Stimulated activated CD4-positive, alpha-beta T cell treated with anti-CD3 and anti-CD28 coated beads, Interleukin-4, amount 100 ng/mL, for 48 hours (primary cell): ENCODE data around the gene HELZ2.

Experiments used
- DNase-seq, 2 donors: peaks; one replicate each; pipeline ENCODE4 v3.0.0-alpha.2; 2020; ENCODE audit warnings: low read depth in 2 of 2

The HELZ2 gene

DNA sequence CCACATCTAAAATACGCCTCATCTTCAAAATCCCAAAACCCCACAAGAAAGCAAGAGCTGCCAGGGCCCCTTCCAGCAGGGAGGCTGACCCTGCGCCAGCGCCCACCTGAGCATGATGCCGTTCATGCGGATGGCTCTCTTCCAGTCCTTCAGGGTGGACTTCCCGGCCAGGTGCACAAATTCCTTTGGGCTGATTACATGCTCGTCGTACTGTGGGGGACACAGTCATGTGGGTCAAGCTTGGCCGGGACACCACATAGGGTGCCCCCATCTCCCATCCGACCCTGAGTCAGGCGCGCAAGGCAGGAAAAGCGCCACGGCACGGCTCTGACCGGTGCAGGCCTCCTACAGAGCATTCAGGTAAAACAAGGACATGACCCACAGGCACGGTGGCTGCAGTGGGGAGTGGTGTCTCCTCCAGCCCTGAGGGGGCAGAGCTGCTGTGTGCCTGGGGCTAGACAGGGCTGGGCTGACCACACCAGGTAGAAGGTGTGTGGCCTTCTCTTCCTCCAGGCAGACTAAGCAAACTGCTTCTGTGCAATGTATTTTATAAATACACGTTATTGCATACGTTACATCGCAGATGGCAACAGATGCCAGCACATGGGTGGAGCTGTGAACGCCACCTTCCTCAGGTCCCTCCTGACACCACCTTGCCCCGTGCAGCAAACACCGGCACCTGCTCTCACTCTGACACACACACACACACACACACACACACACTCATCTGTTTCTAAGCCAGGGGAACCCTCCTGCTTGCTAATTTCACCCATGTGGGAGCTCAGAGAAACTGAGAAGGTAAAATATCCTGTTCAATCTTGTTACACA, 23.8 kb upstream of the HELZ2 start:
- no peak for DNase-seq

DNA sequence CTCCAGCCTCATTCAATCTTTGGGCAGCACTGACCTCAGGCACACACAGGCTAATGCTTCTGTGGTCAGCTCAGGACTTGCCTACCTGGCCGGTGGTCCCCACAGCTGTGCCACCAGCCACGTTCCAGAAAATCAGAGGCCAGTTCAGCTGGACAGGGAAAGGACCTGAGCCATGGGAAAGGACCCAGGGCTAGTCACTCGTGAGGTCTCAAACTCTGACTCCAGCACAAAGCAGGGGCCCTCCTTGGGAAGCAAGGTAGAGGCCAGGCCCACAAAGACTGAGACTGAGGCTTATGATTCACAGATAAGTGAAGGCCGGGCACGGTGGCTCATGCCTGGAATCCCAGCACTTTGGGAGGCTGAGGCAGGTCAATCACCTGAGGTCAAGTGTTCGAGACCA, 22.4 kb upstream of the HELZ2 start:
- no peak for DNase-seq

DNA sequence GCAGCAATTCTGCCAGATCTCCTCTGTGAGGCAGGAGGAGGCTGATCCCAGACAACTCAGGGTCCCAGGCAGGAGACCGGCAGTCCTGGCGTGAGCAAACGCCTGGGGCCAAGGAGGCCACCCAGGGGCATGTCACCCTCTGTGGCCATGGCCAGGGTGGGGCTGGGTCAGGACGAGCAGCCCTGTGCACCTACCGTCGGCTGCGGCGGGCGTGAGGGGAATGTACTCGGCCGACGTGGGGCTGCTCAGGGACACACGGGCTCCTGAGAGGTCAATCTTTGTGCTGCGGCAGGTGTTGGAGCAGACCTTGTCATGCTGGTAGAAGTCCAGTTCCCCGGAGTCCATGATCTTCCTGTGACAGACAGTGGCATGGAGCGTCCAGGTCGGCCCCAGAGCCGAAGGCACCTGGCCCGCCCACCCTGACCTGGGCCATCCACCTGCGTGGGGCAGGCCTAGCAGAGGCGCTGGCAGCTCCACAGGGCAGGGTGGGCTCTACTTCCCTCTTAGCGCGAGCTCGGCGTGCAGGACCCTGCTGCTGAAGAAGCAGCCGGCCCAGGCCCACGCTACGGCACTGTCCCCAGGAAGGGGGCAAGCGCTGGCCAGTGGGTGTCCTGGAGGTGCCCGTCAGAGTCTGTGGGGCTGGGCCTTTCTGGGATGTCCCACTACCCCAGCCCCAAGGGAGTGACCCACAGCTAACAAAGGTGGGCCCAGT, 21.5 kb upstream of the HELZ2 start:
- no peak for DNase-seq

DNA sequence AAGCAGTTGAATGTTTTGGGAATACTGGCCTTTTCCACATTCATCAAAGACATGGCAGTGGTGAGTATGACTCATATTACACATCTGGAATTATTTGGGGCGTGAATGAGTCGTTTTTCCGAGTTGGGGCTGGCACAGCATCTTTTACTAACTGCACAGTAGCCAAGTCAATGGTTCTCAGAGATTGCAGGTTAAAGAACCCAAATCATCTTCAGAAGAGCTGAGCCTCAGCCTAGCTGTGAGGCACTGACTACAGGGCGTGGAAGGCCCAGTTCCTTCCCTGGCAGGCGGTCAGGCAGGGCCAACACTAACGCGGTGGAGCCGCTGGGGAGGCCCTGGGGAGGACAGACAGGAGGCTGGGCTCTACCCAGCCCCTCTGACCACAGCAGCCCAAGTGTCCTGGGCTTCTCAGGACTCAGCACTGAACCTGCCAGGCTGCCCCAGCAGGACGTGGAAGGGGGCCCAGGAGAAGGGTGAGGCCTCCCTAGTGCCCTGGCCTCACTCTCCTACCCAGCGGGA, 20.1 kb upstream of the HELZ2 start:
- DNase-seq, result no peak

DNA sequence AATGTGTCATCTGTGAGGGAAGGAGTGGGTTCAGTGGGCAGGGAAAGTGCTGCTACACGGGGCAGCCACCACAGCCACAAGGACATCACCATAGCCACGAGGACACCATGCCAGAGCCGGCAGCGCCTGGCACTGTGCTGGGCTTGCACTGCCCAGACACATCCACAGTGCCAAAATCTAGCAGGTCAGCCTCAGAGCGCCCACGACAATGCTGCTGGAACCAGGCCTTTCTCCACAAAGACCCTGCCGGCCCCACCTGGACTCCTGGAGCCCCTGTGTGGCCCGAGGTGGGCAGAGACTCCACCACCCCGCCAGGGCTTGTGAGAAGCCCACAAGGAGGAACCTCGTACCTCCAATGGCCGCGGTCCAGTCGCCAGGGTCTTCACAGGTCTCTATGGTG, 18.6 kb upstream of the HELZ2 start:
- DNase-seq, result no peak

DNA sequence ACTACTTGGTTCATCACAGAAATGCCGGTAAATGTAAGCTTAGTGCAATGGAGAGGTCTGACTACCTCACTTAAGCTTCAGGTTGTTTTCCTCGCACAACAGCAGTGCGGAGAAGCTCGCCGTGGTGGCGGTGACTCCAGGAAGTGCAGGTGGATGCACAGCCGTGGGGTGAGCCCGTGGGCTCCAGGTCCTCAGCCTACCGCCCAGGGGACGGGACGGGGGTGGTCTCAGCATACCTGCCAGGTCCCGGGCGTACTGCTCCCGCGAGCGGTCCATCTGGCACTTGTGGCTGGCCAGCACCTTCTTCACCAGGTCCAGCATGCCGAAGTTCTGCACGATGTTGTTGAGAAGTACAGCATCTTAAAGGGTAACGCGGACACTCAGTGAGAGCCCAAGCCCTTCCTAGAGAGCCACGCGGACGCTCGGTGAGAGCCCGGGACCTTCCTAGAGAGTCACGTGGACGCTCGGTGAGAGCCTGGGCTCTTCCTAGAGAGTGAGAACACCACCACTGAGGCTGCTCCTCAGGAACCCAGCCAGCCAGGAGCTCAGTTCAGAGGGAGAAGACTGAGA, 17.8 kb upstream of the HELZ2 start:
- no peak for DNase-seq

DNA sequence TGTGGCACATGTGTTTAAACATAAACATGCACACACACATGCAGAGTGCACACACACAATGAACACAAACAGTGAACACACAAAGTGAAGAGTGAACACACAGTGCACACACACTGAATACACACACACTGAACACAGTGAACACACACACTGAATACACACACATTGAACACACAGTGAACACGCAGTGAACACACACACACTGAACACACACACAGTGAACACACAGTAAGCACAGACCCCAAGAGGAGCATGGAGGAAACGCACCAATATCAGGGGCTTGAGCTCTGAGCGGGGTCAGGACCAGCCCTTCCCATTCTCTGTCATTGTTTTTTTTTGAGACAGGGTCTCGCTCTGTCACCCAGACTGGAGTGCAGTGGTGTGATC, 17.1 kb upstream of the HELZ2 start:
- DNase-seq, result no peak

DNA sequence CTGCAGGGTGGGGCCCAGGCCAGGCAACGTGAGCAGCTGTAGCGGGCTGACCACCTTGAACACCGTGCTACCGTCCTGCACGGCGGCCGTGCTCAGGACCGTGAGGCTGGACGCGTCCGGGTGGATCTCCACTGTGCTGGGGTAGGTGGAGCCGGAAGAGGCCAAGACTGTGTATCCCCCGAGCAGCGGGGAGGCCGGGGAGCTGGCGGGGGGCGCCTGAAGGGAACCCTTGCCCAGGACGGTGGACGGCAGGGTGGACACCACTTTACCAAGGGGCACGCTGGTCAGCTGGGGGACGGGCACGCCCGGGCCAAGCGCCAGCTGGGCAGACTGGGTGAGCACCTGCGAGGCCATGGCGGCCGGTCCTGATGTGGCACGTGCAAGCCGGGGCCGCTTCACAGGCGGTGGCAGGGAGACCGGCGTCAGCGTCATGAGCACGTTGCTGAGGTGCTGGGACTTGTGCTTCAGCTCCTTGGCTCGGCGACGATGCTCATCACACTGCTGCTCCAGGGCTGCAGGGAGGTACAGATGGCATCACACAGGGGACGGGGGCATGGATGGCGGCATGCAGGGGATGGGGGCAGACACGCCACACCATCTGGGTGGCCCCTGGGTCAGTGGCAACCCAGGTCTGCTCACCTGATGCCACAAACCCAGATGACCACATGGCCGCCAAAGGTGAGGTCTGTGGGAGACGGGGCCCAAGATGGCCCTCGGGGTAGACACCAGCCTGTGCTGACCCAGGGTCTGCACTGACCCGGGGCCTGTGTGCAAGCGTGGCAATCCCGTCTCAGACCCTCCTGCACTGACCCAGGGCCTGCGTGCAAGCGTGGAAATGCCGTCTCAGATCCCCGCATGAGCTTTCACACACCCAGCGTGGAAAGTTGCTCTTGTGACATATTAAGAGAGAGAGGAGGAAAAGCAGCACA, 16.4 kb upstream of the HELZ2 start:
- DNase-seq, result no peak

DNA sequence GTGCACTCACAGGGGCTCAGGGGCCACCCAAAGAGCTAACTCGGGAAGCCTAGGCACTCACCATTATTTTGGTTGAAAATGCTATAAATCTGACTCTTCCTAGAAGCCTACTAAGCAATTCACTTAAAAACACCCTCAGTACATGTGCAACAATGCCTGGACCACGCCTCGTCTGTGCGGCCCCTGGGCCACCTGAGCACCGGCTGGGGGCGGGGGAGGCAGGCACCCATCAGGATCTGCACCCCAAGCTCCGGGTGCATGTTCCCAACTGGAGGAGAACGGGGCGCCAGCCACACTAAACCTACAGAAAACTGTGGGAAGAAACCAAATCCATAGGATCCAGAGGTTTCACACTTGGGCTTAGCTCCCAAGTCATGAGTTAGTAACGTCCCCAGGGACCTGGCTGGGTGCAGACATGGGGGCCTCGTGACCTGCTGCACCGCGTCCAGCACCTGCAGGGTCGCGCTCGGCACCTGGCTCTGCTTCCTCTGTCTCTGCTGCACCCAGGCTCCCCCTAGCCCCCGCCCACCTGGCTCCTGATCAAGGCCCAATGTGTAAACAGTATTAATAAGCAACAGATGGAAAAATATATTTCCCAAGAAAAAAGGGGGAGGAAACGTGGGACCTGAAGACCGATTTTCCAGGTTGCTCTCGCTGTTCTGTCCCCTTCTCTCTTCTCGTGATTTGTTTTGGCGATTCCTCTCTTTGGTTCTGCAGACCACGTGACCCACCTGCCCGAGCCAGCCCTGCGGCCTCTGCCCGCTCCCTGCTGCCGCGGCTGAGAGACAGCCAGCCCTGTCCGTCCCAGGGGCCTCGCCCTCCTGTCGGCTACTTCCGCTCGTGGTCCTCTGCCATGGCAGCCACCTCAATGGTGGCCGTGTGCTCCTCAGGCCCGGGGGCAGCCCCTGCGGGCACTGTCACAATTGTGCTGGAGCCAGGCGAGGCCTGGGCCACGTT, 15.5 kb upstream of the HELZ2 start:
- DNase-seq, result no peak

DNA sequence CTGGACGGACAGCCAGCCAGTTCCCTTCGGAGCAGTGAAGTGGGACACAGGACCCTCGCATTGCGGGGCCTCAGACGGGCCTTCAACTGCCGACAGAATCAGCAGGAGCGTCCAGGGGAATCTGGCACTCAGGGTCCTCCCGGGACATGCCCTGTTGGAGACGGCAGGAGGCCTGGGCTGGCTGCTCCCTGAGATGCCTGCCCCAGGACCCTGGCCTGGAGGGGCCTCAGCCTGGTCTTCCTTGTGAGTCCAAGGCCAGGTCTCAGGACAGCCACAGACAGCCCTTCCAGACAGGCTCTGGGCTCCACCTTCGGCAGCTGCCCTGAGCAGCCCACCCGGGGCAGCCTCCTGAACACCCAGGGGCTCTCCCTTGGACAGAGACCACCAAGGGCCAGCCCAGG, 14.6 kb upstream of the HELZ2 start:
- DNase-seq, result no peak

DNA sequence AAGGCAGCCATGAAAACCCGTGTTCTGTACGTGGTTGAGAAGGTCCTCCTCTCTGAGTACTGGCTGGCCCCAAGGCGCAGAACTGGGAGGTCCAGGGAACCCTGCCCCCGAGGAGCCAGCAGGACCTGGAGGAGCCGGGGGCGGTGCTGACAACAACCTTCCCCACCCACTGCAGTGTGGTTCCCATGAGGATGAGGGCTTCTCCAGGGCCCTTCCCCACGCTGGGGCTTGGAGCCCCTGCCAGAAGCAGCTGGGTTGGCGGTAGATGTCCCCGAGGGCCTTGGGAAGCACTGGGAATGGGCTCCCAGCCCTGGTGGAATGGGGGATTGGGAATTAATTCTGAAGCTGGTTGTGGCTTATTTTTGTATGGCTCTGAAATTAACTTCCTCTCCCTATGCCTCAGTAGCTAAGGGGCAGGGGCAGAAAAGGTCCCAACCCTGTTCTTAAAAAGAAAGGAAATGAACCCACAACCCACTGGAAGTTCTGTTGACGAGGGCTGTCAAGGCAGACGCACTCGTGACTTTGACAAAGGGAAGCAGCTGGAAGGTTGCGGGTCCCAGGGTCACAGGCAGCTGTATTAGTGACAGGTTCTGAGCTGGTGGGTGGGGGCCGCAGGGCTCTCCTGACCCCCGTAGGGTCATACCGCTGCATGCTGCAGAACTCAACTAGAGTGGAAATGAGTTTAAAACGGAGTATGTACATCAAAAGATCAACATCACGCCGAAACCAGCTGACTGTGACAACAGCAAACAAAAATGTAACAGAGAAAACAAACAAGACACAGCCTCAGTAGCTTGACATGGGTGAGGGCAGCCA, 13.9 kb upstream of the HELZ2 start:
- DNase-seq, result no peak

DNA sequence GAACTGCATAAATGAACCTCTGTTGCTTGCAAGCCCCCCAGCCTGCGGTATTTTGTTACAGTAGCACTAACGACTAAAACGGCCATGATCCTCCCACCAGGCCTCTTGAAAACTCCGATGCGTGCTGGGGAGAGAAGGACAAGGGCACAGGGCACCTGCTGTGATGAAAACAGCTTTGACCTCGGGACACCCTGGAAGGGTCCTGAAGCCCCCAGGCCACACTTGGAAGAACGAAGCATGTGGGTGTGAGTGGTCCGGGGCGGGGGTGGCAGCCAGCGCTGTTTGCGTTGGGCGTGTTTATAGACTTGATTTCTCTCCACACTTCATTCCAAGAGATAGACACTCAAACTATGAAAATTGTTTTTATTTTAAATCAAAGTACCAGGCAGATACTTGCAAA, 13.2 kb upstream of the HELZ2 start:
- DNase-seq, result no peak

DNA sequence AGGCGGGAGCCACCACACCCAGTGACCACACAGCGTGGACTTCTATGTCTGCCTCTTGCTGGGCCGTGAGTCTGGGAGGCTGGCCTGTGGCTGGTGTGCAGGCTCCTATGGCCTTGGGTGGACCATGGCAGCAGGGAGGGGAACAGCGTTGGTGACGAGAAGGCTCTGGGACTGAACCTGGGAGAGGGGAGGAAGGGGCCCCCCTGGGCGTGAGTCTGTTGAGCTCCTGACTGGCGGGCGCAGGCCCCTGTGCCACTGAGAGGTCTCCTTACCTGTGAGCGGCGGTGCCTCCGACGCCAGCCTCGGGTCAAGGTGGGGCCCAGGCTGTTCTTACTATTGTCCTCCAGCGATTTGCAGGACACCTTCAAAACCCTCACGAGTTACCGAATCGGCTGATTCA, 12.8 kb upstream of the HELZ2 start:
- no peak for DNase-seq

DNA sequence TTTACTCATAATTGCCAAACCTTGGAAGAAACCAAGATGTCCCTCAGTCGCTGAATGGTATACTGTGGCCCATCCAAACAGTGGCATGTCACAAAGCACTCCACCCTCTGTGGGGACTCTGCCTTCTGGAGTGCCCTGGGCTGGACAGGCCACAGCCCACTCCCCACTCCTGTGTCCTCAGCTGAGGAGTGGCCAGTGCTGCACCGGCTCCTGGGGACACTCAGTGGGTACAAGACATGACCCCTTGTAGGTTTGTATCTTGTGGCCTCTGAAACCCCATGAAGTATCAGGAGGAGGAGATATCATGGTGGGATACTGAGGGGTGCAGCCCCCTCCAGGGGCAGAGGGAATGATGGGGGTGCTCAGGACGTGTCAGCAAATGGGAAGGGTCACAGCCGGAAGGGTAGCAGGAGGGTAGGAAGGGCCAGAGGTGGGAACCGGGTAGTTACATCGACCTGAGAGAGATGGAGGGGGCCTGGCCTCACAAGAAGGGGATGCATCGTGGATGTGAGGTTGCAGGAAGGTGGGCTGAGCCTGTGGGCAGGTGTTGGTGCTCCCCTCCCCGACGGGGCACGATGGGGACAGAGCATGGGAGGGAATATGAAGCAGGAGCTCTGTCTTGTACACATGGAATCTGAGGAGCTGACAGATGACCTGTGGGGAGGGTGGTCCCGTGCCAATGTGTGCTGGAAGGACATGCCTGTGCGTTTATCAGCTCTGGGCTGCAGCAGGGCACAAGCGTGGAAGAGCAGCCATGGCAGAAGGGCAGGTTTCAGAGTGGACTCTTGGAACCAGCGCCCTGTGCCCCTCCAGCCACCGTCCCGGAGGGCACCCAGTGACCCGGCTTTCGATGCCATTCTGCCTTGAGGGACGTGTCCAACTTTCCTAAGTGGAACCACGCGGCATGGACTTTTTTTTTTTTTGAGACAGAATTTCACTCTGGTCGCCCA, 11.9 kb upstream of the HELZ2 start:
- no peak for DNase-seq

DNA sequence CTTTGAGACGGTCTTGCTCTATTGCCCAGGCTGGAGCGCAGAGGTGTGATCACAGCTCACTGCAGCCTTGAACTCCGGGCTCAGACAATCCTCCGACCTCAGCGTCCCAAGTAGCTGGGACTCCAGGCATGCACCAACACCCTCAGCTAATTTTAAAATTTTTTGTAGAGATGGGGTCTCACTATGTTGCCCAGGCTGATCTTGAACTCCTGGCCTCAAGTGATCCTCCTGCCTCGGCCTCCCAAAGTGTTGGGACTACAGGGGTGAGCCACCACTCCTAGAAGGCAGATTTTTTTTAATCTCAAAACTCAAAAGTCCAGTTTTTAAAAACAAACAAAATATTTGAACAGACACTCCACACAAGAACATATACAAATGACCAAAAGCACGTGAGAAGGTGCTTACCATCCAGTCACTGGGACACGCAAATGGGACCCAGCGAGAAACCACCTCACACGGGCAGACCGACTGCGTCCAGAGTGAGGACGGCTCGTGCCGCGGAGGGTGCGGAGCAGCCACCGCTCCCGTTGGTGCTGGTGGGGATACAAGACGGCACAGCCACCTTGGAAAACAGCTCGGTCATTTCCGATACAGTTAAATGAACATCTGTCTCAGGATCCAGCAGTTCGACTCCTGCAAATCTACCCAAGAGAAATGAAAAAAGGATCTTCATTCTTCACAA, 8.5 kb upstream of the HELZ2 start:
- DNase-seq, result no peak

DNA sequence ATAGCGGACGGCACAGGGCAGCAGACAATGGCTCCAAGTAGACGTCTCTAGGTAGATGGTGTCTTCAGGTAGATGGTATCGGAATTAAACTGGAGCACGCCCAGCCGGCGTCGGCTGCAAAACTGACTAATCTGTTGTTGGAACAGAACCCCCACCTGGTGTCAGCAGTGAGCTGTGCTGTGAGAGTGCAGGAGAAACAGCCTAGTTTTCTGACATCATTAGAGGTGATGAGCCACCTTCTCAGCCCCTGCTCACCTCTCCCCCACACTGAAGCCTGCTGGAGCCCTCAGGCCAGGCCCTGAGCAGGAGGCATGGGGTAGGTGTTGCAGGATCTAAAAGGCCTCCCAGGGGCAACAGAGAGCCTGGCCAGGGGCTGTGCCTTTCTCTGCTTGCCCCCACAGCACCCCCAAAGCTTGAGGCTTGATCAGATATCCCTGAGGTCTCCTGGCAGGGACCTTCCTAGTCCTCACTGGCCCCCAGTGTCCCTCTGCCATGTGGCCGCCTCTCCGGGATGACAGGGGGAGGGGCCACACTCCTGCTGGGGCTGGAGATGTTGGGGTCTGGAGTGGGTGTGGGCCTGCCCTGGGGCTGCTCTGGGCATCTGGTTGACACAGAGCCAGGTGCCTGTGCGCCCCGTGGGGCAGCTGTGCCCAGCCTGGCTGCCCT, 6.9 kb upstream of the HELZ2 start:
- DNase-seq, result peak; percentile 41 to 48

DNA sequence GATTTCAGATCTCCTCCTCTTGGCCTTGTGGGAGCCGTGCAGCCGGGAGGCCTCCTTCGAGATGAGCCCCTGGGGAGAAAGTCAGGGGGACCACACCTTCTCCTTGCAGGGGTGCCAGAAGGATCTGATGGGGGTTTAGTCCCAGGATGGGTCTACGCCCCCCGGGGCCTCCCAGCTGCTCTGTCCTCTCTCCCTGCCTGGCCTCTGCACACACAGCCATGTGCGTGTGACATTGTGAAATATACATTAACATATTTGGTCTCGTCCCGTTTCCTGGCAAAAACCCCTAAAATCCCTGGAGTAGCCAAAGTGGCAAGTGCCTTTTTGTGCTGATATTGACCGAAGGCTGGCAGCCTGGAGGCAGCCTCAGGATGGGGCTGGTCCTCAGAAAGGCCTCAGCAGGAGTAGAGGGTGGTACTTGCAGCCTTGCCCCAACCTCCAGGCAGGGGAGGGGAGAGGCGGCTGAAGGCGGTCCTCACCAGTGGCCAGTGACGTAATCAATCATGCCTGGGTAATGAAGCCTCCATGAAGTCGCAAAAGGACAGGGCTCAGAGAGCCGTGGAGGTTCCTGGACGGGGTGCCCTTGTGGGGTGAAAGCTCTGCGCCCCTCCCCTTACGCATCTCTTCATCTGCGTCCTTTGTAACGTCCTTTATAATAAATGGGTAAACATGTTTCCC, 5.1 kb upstream of the HELZ2 start:
- no peak for DNase-seq
